Raji (cell line): Measurements from ENCODE around the gene OR1F1.

Experiments used
- POLR2A ChIP-seq: IDR thresholded peaks from 2 replicates; pipeline ENCODE4 v1.6.1; 2011; ENCODE audit warnings: low read depth, low read length, control low read depth; ENCODE audit not compliant: insufficient read depth

OR1F1 gene

GRCh38 chr16:3242709-3243108 lies 54.7 kb downstream of the OR1F1 start:
- no peak for TF ChIP-seq POLR2A

GRCh38 chr16:3243882-3244281 lies 55.9 kb downstream of the OR1F1 start:
- TF ChIP-seq POLR2A, result no peak

- no peak for TF ChIP-seq POLR2A
Observed at GRCh38 chr16:3246002-3246401, 58.0 kb downstream of the OR1F1 start.

GRCh38 chr16:3246876-3247275 lies 58.9 kb downstream of the OR1F1 start:
- no peak for TF ChIP-seq POLR2A

- TF ChIP-seq POLR2A, result no peak
Observed at GRCh38 chr16:3248596-3248995, 60.6 kb downstream of the OR1F1 start.

GRCh38 chr16:3249020-3249419 lies 61.0 kb downstream of the OR1F1 start:
- TF ChIP-seq POLR2A, result no peak

- no peak for TF ChIP-seq POLR2A
Observed at GRCh38 chr16:3249451-3249850, 61.4 kb downstream of the OR1F1 start.

- TF ChIP-seq POLR2A, result no peak
Observed at GRCh38 chr16:3252967-3253366, 65.0 kb downstream of the OR1F1 start.

- no peak for TF ChIP-seq POLR2A
Observed at GRCh38 chr16:3254309-3254708, 66.3 kb downstream of the OR1F1 start.
